Thyroid gland (tissue), 4 donors: ENCODE results near the gene DHRS1. TPM values are rescaled to one million over a fixed set of nuclear protein-coding genes. Genes with fewer than 3 reads are reported as not detected.

Experiments
- DNase-seq, 2 donors: peaks; one replicate each; pipeline ENCODE4 v3.0.0-alpha.2; 2019
- H3K27ac ChIP-seq, 3 donors: fragments of 200-600 bp; sonication (generic); 1 replicate in 2 of 3; 2 replicates in 1 of 3; pipeline ENCODE4 v1.5.1; 2016 to 2019; ENCODE audit warnings: mild to moderate bottlenecking in 1 of 3, moderate library complexity in 1 of 3
- H3K27me3 ChIP-seq: fragments of 200-600 bp; sonication (generic); one replicate; pipeline ENCODE4 v1.5.1; 2019
- H3K36me3 ChIP-seq, 2 donors: fragments of 200-600 bp; sonication (generic); one replicate each; pipeline ENCODE4 v1.5.1; 2016 to 2019
- H3K4me1 ChIP-seq, 2 donors: fragments of 200-600 bp; sonication (generic); one replicate each; pipeline ENCODE4 v1.5.1; 2017 to 2019
- H3K4me3 ChIP-seq, 3 donors: fragments of 200-600 bp; sonication (generic); replicated peaks in 1 of 3; 1 replicate in 2 of 3; 2 replicates in 1 of 3; pipeline ENCODE4 v1.5.1; 2016; ENCODE audit warnings: mild to moderate bottlenecking in 1 of 3
- H3K9me3 ChIP-seq: fragments of 200-600 bp; sonication (generic); one replicate; pipeline ENCODE4 v1.5.1; 2017
- CTCF ChIP-seq, 6 experiments: fragments of 200-600 bp in 3 of 6; fragments of 450-650 bp in 3 of 6; sonication (generic) in 3 of 6; IDR thresholded peaks; one replicate each; pipeline ENCODE4 v1.5.1; 2016 to 2019; ENCODE audit warnings: antibody characterized with exemption in 6 of 6, mild to moderate bottlenecking in 2 of 6, inconsistent platforms in 1 of 6, moderate library complexity in 1 of 6
- POLR2A ChIP-seq, 2 donors: fragments of 450-650 bp; IDR thresholded peaks; one replicate each; pipeline ENCODE4 v1.6.1; 2017; ENCODE audit warnings: antibody characterized with exemption in 2 of 2, mild to moderate bottlenecking in 2 of 2, moderate library complexity in 1 of 2
- WGBS, 2 donors: methylation state at CpG; one replicate each; pipeline ENCODE4 v1.1.5; 2017; 5-methylcytosine and 5-hydroxymethylcytosine counted together
- intact Hi-C: fragments of 100-400 bp; cut with DNase I; formaldehyde crosslinking; loops from one replicate; pipeline ENCODE4 v1.15.1; 2023
- total RNA-seq, 4 donors: library from RNA; depleted of rRNA; stranded (reverse); fragments of >200 nt; gene quantifications; one replicate each; pipeline ENCODE4 v1.2.3, GENCODE V29; 2016

The DHRS1 gene
- total RNA-seq, 4 donors from 2014 or later = 35.2 to 59.3 (median 38.3) TPM

- Histone ChIP-seq H3K36me3 (no peaks in the 10 kb centered on the region), H3K4me1 (peaks cover 5% of the 10 kb centered on the region in 2 donors), H3K9me3 (no peaks in the 10 kb centered on the region), H3K27ac (no peak overlapping the region), H3K27me3 (no peaks in the 10 kb centered on the region), H3K4me3 (no peak overlapping the region)
- no peak for TF ChIP-seq POLR2A (IDR thresholded peaks at IDR 0.05)
- TF ChIP-seq CTCF (IDR thresholded peaks at IDR 0.05) = no peak
- WGBS, 2 donors = 85 to 92% methylated on average over 2 of the region's 2 CpGs
- no peak for DNase-seq
- intact Hi-C loops = no loop called here
These were observed 27.7 kb upstream of the DHRS1 start for GRCh38 chr14:24327303-24327702.

DNA sequence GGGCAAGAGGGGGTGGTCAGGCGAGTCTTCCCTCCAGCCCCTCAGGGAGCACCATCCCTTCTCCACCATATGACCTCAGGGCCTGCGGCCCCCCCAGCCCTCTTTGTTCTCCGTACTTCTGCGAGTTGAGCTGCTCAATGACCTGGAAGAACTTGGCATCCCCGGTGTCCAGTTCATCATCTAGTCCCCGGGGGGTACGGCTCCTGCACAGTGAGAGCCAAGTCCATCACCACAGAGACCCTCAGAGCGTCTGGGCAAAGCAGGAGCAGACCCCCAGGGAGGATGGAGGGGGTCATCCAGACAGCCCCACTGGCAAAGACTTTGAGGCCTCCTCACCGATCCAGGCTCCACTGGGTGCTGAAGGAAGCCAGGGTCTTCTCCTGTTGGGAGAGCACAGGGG lies 26.4 kb upstream of the DHRS1 start:
- H3K27ac ChIP-seq = no peak overlapping the region
- no peak for DNase-seq
- WGBS, 2 donors = 67 to 77% methylated on average over 9 of the region's 9 CpGs
- intact Hi-C loops = no loop called here
- no peak overlapping the region for H3K4me3 ChIP-seq
- no peaks in the 10 kb centered on the region for H3K27me3 ChIP-seq
- no peaks in the 10 kb centered on the region for H3K36me3 ChIP-seq
- H3K4me1 ChIP-seq = no peaks in the 10 kb centered on the region
- no peaks in the 10 kb centered on the region for H3K9me3 ChIP-seq
- TF ChIP-seq CTCF (IDR thresholded peaks at IDR 0.05) (no peak), POLR2A (IDR thresholded peaks at IDR 0.05) (no peak)

DNA sequence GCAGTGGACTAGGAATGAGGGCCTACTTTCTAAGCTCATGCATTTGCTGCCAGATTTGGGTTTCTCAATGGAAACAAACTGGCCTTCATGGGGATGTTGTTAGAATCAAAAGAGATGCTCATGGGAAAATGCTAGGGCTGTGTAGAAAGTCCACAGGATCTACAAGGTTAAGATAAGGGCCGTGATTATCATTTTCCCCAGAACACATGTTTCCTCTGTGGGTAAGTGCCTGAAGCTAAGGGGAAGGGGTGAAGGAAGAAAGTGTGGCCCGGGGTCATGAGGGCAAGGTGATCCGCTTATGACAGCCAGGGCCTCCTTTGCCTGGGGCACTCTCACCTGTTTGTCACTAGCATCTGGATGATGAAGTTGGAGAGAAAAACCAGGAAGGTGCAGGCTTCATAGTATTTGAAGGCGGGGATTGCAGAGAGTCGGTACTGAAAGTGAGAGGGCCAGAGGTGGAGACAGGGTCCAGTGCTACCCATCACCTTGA lies 25.5 kb upstream of the DHRS1 start:
- intact Hi-C loops = no loop called here
- H3K4me3 ChIP-seq = no peak overlapping the region
- no peak for DNase-seq
- TF ChIP-seq CTCF (IDR thresholded peaks at IDR 0.05) (no peak), POLR2A (IDR thresholded peaks at IDR 0.05) (no peak)
- no peaks in the 10 kb centered on the region for H3K27me3 ChIP-seq
- H3K36me3 ChIP-seq = no peaks in the 10 kb centered on the region
- 89% methylated on average over 5 of the region's 5 CpGs for WGBS, 2 donors
- H3K9me3 ChIP-seq = no peaks in the 10 kb centered on the region
- no peaks in the 10 kb centered on the region for H3K4me1 ChIP-seq
- H3K27ac ChIP-seq = no peak overlapping the region

DNA sequence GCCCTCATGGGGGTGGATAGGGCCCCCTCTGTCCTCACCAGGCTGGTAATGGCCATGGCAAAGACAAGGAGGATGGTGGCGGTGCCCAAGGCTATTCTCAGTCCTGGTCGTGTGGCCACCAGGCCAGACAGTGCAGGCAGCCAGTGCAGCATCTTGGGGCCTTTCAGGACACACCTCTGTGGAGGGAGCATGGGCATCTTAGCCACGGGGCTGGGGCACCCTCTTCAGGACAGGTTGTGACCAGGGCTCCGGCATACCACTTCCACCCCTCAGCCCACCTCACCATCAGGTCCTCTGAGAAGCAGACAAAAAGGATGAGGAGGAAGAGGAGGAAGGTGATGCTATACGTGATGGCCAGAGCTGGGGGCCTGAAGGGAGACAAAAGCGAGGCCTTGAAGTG lies 24.4 kb upstream of the DHRS1 start:
- no peak for DNase-seq
- H3K9me3 ChIP-seq = no peaks in the 10 kb centered on the region
- no peak overlapping the region for H3K4me3 ChIP-seq
- no peaks in the 10 kb centered on the region for H3K27me3 ChIP-seq
- intact Hi-C loops = no loop called here
- no peaks in the 10 kb centered on the region for H3K4me1 ChIP-seq
- TF ChIP-seq POLR2A (IDR thresholded peaks at IDR 0.05) = no peak
- no peak for TF ChIP-seq CTCF (IDR thresholded peaks at IDR 0.05)
- no peaks in the 10 kb centered on the region for H3K36me3 ChIP-seq
- WGBS, 2 donors = 72 to 89% methylated on average over 5 of the region's 6 CpGs
- H3K27ac ChIP-seq = no peak overlapping the region

DNA sequence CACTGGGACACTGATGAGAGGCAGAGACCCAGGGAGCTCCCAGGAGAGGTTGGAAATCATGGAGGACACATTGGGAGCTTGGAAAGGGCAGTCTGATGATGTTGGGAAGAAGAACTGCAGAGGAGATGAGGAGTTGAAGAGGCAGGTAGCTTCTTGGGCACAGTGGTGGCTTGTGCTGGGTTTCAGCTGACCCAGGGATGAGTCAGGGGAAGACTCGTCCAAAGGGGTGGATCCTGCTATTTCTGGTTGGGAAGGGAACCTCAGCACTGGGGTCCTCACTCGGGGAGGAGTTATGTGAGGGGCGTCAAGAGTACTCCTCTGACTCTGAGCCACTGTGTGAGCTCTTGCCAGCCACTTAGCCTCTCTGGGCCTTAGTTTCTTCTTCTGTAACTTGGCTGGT lies 23.8 kb upstream of the DHRS1 start:
- Histone ChIP-seq H3K4me3 (no peak overlapping the region), H3K27ac (no peak overlapping the region), H3K27me3 (no peaks in the 10 kb centered on the region), H3K9me3 (no peaks in the 10 kb centered on the region), H3K36me3 (no peaks in the 10 kb centered on the region), H3K4me1 (no peaks in the 10 kb centered on the region)
- TF ChIP-seq POLR2A (IDR thresholded peaks at IDR 0.05) (no peak), CTCF (IDR thresholded peaks at IDR 0.05) (no peak)
- intact Hi-C loops = no loop called here
- 65 to 79% methylated on average over 3 of the region's 3 CpGs for WGBS, 2 donors
- DNase-seq = no peak
